GM19043 (cell line): ENCODE results near the gene OBSL1.

Source experiments
- ATAC-seq: cut with Tn5 transposase; IDR thresholded peaks from one replicate; pipeline ENCODE4 v1.9.1; 2021; ENCODE audit warnings: low read depth; ENCODE audit not compliant: unreplicated experiment

OBSL1 gene

DNA sequence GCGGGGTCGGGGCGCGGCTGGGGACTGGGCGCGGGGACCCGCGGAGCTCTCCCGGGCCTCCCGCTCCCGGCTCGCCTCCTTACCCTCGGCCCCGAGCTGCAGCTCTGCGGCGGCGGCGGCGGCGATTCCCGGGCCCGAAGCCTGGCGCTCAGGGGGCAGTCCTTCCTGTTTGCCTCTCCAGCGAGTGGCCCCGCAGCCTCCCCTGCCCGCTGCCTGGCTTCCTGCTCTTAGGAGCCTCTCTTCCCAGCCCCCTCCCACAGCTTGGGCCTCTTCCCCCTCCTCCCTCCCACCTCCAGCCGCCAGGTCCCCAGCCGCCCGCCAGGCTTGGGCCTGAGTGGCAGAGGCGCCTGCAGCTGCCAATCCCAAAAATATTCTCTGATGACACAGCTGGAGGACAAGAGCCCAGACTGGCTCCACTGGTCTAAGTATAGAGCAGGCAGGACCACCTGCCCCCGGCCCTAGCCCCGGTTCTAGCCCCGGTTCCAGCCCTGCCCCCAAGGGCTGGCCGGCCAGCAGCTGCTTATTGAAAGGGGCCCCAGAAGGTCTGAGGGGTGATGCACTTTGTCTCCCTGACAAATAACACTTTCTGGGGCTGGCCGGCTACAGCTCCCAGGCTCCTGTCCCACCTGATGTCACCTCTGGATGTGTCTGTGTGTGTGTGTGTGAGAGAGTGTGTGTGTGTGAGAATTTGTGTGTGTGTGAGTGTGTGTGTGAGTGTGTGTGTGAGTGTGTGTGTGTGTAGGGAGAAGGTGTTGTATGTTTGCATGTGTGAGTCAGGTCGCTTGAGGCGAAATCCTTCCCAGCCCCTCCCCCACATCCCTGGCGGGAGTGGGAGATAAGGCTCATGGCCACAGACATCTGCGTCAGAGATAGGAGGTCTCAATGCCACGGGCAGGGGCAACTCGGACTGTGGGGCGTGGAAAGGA is at the start of gene OBSL1:
Gene OBSL1, minus strand, starts transcription at position 229 of the 926 bp plus-strand sequence. CDS start 307 bp downstream, outside the sequence.
- no peak for ATAC-seq

DNA sequence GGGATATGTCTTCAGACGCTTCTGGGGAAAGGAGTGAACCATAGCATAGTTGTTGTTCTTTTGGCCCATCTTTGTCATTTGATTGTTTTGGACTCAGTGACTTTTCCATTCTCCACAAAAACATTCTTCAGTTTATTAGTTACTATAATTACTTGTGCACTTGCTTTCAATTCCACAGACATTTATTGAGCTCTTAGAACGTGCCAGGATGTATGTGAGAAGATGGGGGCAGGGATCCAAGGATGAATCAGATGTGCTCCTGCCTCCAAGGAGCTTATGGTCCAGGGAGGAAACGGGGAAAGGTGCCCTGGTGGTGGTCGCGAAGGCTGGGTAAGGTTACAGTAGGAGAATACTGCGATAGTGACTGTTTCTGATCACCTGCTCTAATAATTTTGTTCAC is 49.2 kb upstream of the OBSL1 start:
- ATAC-seq, result no peak

DNA sequence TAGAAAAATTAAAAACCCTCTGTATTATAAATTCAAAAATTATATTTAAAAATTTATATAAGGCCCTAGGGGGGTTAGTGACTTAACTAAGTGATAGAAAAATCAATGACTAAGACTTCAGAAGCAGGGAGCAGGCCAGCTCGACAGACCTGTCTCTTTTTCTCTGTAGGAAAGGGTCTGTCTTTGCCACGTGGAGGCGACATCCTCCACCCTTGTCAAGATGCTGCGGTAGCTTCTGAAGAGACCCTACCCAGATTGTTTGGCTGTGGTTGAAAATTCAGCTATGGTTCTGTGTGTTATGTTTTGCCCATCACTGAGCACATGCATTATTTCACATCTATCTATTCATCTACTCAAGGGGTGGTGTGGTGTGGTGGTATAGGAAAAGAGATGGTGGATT is 47.9 kb upstream of the OBSL1 start:
- no peak for ATAC-seq

DNA sequence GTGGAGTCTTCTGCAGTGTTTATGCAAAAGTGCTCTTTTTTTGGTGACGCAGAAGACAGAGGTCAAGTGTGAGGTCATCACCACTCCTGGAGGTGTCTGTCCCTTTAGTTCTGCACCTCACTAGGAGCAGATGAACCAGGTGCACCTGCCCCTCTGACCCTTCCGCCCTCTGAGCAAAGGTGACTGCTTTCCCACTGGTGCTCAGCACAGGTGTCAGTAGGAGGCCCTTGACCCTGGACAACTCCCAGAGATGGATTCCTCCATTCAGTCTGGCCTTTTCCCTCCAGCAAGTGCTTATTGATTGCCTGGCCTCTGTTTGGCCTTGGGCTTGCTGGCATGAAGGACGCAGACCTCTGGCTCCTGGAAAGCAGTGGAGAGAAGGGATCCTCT is 47.4 kb upstream of the OBSL1 start:
- no peak for ATAC-seq

DNA sequence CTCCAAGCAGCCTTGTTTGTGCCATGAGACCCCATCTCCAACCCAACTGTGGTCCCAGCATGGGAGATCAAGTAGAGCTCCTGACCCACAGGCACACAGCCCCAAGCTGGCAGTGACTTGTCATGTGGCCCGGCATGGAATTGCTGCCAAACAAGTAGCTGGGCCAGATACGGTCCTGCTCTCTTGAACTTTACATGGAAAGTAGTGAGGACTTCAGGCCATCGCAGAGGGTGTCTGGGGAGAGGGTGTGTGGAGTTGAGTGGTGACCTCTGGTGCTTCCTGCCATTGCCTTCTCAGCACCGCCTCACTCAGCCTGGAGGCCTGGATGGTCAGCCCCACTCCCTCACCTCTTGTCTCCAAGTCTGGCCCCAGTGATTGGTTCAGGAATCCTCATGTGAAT is 45.2 kb upstream of the OBSL1 start:
- no peak for ATAC-seq

DNA sequence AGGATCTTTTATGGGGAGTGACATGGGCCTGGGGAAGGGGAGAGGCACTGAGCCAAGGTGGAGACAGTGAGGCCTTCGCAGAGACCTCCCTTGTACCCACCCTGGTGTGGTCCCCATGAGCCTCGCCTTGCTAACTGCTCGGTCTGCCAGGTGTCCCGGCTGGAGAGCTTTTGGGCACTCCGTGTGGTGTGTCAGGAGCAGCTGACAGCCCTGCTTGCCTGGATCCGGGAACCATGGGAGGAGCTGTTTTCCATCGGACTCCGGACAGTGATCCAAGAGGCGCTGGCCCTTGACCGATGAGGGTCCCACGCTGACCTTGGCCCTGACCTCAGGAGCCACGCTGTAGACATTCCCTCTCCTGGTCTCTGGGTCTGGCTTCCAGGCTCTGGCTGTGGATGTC is 44.6 kb upstream of the OBSL1 start:
- no peak for ATAC-seq

DNA sequence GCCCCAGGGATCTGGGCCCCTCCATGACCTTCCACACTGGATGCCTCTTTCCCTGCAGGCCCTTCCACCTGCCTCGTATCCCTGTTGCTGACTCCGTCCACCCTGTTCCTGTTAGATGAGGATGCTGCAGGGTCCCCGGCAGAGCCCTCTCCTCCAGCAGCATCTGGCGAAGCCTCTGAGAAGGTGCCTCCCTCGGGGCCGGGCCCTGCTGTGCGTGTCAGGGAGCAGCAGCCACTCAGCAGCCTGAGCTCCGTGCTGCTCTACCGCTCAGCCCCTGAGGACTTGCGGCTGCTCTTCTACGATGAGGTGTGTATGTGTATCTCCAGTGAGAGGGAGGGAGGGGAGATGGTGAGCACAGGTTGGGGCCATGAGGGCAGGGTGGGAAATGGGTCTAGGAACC is 43.7 kb upstream of the OBSL1 start:
- ATAC-seq, result no peak

DNA sequence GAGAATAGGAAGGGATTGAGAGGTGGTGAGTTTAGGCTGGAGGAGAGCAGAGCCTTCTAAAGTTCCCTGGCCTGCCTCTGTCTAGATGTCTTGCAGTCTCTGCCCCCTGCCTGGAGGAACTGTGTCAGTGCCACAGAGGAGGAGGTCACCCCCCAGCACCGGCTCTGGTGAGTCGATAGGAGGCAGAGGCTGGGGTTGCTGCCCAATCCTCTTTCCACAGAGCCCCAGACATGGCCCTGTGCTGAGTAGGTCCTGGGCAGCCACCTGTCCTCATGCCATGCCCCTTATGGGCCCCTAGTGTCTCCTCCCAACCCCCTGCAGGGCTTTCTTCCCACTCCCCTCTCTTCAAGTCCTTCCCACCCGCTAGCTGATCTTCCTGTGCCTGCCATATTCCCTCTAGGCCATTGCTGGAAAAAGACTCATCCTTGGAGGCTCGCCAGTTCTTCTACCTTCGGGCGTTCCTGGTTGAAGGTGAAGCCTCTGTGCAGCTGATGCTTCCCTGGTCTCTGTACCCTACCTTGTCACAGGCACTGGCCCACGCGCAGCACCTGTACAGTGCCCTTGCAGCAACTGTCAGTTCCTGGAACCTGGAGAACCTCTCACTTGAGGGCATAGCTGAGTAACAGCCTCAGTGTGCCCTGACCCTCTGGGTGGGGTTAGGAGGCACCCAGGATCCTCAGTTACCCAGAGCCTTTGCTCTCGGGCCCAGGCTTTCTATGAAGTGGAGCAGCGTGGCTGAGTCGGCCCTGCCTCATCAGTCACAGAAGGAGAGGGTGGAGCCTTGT is 42.9 kb upstream of the OBSL1 start:
- ATAC-seq, result no peak

DNA sequence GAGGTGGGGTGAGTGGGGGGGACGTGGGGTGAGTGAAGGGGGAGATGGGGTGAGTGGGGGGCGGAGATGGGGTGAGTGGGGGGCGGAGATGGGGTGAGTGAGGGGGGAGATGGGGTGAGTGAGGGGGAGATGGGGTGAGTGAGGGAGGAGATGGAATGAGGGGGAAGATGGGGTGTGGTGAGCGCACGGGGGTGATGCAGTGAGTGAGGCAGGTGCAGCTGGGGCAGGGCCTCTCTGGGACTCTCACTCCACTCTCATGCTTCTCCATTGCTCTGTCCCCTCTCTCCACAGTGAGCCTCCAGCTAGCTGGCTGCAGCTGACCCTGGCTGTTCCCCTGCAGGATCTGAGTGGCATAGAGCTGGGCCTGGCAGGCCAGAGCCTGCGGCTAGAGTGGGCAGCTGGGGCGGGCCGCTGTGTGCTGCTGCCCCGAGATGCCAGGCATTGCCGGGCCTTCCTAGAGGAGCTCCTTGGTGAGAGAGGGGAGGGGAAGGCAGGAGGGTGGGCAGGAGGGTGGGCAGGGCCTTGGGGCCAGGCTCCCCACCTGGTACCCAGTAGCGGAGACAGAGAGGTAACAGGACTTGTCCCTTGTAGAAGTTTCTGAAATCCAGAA is 42.2 kb upstream of the OBSL1 start:
- no peak for ATAC-seq

DNA sequence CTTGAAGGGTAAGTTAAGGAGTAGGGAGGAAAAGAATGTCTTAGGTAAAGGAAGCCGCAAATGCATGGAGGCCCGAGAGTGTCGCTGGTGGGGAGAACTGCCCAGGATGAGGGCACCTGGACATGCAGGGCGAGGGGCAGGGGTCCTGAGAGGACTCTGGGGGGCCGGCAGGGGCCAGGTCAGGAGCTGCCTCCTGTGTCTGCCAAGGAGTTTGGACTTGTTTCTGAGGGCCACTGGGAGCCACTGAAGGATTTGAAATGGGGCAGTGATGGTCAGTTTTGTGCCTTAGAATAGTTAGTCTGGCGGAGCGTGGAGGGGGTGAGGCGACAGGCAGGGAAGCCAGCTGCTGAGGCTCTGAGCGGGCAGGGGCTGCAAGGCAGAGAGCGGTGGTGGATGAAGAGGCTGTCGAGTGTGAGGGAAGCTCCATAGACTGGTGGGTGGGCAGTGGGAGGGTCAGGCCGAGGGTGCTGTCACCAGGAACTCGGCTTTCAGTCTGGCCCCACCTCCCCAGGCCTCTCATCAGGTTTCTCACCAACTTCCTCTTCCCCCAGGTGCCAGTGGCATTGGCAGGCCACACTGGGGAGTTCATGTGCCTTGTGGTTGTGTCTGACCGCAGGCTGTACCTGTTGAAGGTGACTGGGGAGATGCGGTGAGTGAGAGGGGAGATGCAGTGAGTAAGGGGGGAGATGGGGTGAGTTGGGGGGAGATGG is 41.4 kb upstream of the OBSL1 start:
- ATAC-seq, result no peak

DNA sequence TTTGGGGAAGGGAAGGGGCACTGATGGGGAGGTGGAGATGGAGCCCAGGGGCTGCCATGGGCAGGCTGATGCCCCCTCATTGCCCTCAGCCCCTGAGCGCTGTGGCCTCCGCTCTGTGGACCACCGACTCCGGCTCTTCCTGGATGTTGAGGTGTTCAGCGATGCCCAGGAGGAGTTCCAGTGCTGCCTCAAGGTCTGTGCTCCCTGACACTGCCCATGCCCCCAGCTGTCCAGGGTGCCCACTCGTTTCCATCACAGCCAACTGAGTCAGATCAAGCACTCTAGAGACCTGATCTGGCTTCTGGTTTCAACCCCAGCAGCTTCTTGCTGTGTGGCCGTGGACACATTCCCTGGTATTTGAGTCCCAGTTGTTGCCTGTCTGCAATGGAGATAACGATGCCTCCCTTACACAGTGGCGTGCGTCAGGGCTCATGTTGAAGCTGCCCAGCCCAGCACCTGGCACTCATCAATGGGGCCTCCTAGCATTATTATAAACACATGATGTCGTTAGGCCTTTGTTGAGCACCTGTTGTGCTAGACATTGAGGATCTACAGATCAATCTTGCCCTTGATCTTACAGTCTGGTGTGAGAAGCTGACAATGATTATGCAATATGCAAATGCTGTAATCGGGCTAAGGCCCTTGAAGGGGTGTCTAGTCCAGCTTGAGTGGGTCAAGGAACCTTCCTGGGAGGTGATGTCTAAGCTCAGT is 40.7 kb upstream of the OBSL1 start:
- no peak for ATAC-seq

DNA sequence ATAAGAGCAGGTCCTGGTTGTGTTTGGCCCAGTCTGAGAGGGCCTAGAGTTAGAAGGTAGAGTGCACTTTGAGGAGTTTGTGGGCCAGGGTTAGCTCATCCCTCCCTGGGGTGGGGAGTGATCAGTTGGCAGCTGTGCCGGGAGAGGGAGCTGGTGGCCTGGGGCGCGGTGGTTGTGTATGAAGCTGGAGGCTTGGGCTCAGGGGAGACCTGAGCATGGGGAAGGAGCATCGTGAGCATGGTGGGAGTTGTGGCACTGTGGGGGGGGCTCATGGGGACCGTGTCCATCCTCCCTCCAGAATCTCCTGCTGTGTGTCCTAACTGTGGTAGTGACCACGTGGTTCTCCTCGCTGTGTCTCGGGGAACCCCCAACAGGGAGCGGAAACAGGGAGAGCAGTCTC is 40.0 kb upstream of the OBSL1 start:
- ATAC-seq, result no peak

DNA sequence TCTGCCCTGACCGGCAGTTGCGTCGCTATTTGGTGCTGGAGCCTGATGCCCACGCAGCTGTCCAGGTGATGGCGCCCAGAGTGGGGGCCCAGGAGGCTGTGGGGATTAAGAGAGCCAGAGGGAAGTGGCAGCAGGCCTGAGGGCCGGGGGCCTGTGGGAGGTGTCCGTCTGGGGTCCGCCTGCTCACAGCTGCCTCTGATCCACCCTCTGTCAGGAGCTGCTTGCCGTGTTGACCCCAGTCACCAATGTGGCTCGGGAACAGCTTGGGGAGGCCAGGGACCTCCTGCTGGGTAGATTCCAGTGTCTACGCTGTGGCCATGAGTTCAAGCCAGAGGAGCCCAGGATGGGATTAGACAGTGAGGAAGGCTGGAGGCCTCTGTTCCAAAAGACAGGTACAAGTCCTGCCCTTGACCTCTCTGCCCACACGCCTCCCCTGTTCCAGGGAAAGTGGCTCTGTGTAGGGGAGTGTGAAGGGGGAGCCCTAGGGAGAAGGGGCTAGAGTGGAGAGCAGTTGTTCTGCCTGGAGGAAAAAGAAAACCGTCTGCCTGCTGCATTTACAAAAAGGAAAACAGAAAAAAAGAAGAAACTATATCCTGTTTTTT is 37.9 kb upstream of the OBSL1 start:
- ATAC-seq, result no peak

DNA sequence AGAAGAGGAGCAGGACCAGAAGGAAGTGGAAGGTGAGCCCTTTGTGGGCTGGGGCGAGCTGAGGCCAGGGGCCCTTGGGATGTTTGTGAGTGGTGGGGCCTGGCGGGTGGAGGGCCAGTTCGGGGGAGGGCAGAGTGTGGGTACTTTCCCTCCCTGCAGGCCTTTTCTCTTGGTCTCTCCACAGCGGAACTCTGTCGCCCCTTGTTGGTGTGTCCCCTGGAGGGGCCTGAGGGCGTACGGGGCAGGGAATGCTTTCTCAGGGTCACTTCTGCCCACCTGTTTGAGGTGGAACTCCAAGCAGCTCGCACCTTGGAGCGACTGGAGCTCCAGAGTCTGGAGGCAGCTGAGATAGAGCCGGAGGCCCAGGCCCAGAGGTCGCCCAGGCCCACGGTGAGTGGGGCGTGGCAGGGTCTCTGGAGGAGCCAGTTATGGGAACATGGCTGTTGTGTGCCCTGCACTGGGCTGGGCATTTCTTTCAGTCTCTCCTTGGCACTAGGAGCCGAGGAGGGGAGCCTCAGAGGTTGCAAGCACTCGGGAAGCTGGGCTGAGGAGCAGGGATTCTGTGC is 37.1 kb upstream of the OBSL1 start:
- no peak for ATAC-seq

DNA sequence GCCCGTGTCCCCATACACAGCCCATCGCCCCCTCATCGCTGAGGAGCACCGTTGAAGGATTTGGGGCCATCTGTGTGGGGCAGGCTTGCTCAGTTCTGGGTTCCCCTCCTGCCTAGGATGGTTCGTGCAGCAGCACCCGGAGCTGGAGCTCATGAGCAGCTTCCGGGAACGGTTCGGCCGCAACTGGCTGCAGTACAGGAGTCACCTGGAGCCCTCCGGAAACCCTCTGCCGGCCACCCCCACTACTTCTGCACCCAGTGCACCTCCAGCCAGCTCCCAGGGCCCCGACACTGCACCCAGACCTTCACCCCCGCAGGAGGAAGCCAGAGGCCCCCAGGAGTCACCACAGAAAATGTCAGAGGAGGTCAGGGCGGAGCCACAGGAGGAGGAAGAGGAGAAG is 36.6 kb upstream of the OBSL1 start:
- no peak for ATAC-seq

DNA sequence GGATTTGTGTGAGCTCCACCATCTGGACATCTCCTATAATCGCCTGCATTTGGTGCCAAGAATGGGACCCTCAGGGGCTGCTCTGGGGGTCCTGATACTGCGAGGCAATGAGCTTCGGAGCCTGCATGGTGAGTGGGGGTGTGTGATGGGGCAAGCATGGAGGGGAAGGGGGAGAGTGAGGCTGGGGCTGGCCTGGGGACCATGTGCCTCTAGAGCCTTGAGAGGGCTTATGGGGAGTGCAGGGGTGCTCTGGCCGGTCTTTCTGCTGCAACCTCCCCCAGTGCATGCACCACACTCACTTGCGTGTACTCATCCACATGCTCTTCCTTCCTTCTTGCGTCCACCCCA is 34.2 kb upstream of the OBSL1 start:
- no peak for ATAC-seq

DNA sequence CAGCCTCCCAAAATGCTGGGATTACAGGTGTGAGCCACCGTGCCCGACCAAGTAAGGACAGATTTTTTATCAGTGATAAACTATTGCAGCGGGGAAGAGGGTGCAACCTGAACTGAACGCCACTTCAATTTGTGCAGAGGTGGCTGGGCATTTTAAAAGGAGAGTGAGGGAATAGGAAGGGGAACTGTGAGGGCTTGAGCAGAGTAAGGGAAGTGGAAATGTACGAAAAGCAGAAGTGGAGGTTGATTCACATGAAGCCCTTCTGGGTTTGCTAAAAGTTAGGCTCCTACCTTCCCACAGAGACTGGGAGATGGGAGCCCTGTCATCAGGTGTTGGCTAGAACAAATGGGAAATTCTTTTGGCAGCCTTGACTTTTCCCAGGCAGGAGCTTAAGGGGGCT is 32.4 kb upstream of the OBSL1 start:
- no peak for ATAC-seq

DNA sequence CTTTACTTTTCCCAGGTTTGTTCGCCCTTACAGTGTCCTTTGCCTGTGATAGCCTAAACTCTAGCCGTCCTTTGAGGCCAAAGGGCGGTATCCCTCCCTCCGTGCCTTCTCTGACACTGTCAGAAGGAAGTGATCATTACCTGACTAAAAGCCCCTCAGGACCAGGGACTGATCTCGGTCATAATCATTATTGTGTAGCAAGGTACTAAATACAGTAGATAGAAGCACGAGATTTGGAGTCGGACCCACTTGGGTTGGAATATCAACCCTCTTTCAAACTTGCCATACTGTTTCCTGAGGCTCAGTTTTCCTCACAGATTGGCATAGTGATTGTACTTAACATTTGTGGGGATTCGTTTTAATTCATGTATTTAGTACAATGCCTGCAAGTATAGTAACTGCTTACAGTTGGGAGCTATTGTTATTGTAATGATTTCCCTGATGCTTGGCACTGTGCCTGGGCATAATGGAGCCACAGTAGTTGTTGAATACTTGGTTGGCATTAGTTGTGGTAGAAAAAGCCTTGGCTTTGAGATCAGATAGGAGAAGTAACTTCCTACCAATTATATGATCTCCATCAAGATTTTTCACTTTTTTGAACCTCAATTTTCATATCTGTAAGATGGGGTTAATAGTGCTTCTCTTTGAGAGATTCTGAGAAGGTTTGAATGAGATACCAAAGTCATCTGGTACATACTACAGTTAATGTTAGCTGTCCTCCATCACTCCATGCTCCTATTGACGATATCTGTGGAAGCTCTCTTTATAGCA is 27.2 kb upstream of the OBSL1 start:
- ATAC-seq, result no peak
